CD1c-positive myeloid dendritic cell (primary cell): ENCODE data around the gene EBPL.

Experiments
- DNase-seq: peaks from one replicate; pipeline ENCODE4 v3.0.0-alpha.2; 2016; ENCODE audit errors: extremely low spot score

EBPL gene

DNA sequence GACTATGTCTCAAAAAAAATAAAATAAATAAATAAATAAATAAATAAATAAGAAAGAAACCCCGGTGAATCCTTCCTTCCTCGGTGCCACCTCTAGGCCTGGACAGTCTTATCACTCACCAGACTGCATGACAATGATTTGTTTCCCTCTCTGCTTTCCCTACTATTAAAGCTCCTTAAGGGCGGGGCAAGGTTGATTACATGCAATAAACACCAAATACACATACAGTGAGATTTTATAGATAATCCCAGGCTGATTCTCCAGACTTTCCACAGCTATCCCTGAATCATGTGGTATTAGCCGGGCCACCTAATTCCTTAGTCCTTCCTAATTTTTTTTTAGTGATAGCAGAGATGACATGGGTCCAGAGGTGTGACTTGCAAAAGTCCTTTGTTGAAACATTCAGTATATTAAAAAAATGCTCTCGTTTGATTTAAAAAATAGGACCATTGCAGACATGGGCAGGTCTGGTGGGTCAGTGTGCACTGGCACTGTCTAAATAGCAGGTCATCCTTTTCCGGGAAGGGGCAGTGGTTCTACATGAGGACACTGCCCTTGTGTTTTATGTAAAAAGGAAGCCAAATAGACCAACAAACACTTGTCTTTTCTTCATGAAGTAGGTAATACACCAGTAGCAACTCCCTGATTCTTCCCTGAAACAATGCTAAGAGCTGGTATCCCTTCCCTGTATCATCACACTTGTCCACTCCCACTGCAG is 14.5 kb downstream of the EBPL start:
- no peak for DNase-seq

- no peak for DNase-seq
Observed at GRCh38 chr13:49670828-49671227, 20.5 kb downstream of the EBPL start.

GRCh38 chr13:49669735-49670309 is 21.5 kb downstream of the EBPL start:
- DNase-seq: peak; percentile 49

- no peak for DNase-seq
Observed at GRCh38 chr13:49667773-49668172, 23.5 kb downstream of the EBPL start.

DNA sequence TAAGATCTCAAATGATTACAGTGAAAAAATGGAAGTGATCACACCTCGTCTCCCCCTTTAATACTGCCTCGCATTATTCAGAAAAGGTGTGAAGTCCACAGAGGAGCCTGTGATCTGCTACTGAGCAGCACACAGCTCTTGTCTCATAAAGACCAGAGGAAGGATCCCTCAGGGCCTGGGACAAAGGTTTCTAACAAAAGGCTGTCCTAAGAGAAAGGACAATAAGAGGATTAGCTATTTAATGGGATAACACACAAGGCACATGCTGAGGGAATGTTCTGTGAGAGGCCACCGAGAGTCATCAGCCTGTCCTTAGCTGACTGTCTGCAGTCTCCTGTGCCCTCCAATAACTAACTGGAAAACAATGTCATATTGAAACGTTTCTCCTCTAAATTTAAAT is 26.7 kb downstream of the EBPL start:
- DNase-seq: no peak

- no peak for DNase-seq
Observed at GRCh38 chr13:49657241-49657641, 34.0 kb downstream of the EBPL start.

GRCh38 chr13:49655906-49656305 is 35.4 kb downstream of the EBPL start:
- DNase-seq: no peak

GRCh38 chr13:49654011-49654410 is 37.3 kb downstream of the EBPL start:
- DNase-seq: no peak

GRCh38 chr13:49653478-49653877 is 37.8 kb downstream of the EBPL start:
- DNase-seq: no peak

GRCh38 chr13:49652355-49653305 is 38.7 kb downstream of the EBPL start:
- peak; percentile 34 for DNase-seq

- no peak for DNase-seq
Observed at GRCh38 chr13:49651570-49652354, 39.5 kb downstream of the EBPL start.

- no peak for DNase-seq
Observed at GRCh38 chr13:49649963-49650312, 41.3 kb downstream of the EBPL start.

- no peak for DNase-seq
Observed at GRCh38 chr13:49649244-49649962, 41.9 kb downstream of the EBPL start.

- DNase-seq: no peak
Observed at GRCh38 chr13:49646688-49647087, 44.6 kb downstream of the EBPL start.

GRCh38 chr13:49645451-49645850 is 45.8 kb downstream of the EBPL start:
- no peak for DNase-seq

- peak; percentile 59 for DNase-seq
Observed at GRCh38 chr13:49643035-49643646, 48.1 kb downstream of the EBPL start.

GRCh38 chr13:49641801-49642291 is 49.4 kb downstream of the EBPL start:
- peak; percentile 89 for DNase-seq

GRCh38 chr13:49638744-49639072 is 52.6 kb downstream of the EBPL start:
- DNase-seq: no peak

DNA sequence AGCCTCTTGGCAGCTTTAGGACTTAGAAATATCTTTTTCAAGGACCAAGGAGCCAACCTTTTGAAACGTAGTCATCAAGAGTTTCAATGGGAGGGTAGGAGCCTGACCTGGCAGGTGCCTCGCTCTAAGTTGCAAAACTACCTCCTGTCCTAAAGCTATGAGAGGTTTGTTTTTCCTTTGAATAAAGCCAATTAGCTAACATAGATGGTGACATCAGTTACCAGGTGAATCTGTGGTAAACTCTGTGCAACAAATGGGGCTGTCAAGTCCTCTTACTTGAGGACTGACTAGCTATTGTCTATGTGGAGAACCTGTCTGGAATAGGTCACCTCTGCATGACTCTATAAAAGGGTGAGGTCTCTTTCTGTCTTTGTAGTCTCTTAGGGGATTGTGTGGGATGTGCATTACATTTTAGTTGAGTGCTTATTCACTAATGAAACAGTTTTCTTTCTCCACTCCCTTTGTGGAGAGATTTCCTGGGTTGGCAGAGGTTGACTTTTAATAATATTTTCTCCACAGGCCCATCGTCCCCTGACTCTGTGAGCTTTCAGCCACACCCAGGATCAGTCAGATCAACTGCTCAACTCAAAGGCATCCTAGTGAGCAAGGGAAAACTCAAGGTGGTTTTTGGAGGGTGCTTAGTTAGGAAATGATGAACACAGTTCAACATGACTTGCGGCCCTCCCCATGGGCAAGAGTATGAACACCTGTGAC is 53.1 kb downstream of the EBPL start:
- DNase-seq: no peak

DNA sequence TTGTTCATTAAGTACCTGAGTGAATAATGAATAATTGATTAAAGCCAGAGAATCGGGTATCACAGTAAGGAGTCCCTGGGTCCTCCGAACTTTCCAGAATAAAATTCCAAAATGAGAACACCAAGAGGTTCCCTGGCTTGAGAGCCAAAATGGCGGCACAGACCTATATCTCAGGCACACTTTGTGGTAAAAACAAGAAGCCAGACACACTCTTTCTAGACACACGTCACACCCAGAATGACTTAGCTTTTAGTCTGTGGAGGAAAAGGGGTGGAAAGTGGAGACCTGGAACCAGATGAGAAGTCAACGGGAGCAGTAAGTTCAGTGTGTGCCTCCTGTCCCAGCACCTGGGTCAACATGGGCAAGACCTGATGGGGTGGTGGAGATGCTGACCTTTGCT is 54.6 kb downstream of the EBPL start:
- DNase-seq: no peak
